Measurements from ENCODE around the gene GFRA4.

The GFRA4 gene

GRCh38 chr20:3680701-3681351, 17.6 kb upstream of the GFRA4 start:
- POLR2A ChIA-PET: no interaction called here
- Histone ChIP-seq H3K4me3 (ENCODE audit: low read depth, low read length) (no peak overlapping the region), H3K9me3 (ENCODE audit: control insufficient read depth, insufficient read depth, low read depth, low read length) (no peaks in the 10 kb centered on the region), H3K4me1 (ENCODE audit: control insufficient read depth, insufficient read depth, low read length) (no peaks in the 10 kb centered on the region), H3K27ac (ENCODE audit: extremely low read depth, low read depth, low read length) (no peak overlapping the region), H3K36me3 (ENCODE audit: control insufficient read depth in 2 of 2, insufficient read depth in 1 of 2, low read length in 2 of 2) (no peaks in the 10 kb centered on the region)
- CTCF ChIA-PET: interaction anchor here (0.5 to 2.8 kb wide), 2 partner anchors 30 to 62 kb away, joined by 3 to 21 read pairs; no protein-coding TSS in a partner anchor
- TF ChIP-seq ZBTB49 (tag by site-specific recombination; IDR thresholded peaks at IDR 0.05; ENCODE audit: low read depth) (no peak), ZBTB44 (tag by site-specific recombination; IDR thresholded peaks at IDR 0.05) (no peak), ZNF133 (tag by site-specific recombination; IDR thresholded peaks at IDR 0.05) (no peak), ZFP37 (tag by site-specific recombination; IDR thresholded peaks at IDR 0.05) (no peak), ZBTB7A (tag by site-specific recombination; IDR thresholded peaks at IDR 0.05; ENCODE audit: low read depth) (no peak), HOXC10 (CRISPR knock-in tag; IDR thresholded peaks at IDR 0.05) (no peak), ZNF202 (tag by site-specific recombination; IDR thresholded peaks at IDR 0.05; ENCODE audit: borderline replicate concordance) (no peak), SCRT1 (tag by site-specific recombination; IDR thresholded peaks at IDR 0.05; ENCODE audit: borderline replicate concordance) (no peak), ZNF362 (tag by site-specific recombination; IDR thresholded peaks at IDR 0.05) (no peak)

GRCh38 chr20:3679749-3680700, 16.8 kb upstream of the GFRA4 start:
- Histone ChIP-seq H3K36me3 (ENCODE audit: control insufficient read depth in 2 of 2, insufficient read depth in 1 of 2, low read length in 2 of 2) (no peaks in the 10 kb centered on the region), H3K4me3 (ENCODE audit: low read depth, low read length) (no peak overlapping the region), H3K9me3 (ENCODE audit: control insufficient read depth, insufficient read depth, low read depth, low read length) (no peaks in the 10 kb centered on the region), H3K4me1 (ENCODE audit: control insufficient read depth, insufficient read depth, low read length) (0 out of 2 replicates have a peak, but pooled peaks cover 2% of the 10 kb centered on the region), H3K27ac (ENCODE audit: extremely low read depth, low read depth, low read length) (no peak overlapping the region)
- POLR2A ChIA-PET: no interaction called here
- CTCF ChIA-PET: interaction anchor here (0.5 to 4.8 kb wide), 3 partner anchors 15 to 63 kb away, joined by 3 to 28 read pairs (median 21); no protein-coding TSS in a partner anchor
- TF ChIP-seq ZBTB48 (tag by site-specific recombination; IDR thresholded peaks at IDR 0.05) (no peak), ZNF146 (tag by site-specific recombination; IDR thresholded peaks at IDR 0.05) (no peak), ZNF558 (tag by site-specific recombination; IDR thresholded peaks at IDR 0.05) (no peak), EGR2 (tag by site-specific recombination; IDR thresholded peaks at IDR 0.05; ENCODE audit: low read depth) (peak; percentile 24; the same call in 1 of the 2 replicates), ELK4 (IDR thresholded peaks at IDR 0.05; ENCODE audit: borderline replicate concordance, low read depth, low read length) (no peak), ZIC2 (tag by site-specific recombination; IDR thresholded peaks at IDR 0.05) (peak; percentile 23; the same call in 1 of the 2 replicates), REPIN1 (tag by site-specific recombination; IDR thresholded peaks at IDR 0.05; ENCODE audit: low read depth) (no peak), ZFHX2 (tag by site-specific recombination; conservative IDR thresholded peaks at IDR 0.05) (peak; percentile 45), KLF17 (tag by site-specific recombination; IDR thresholded peaks at IDR 0.05) (no peak)
